Activated CD8-positive, alpha-beta memory T cell treated with anti-CD3 and anti-CD28 coated beads for 24 hours (primary cell): ENCODE measurements around the gene ANKZF1.

ENCODE experiments used
- DNase-seq: peaks from one replicate; pipeline ENCODE4 v3.0.0-alpha.2; 2020

ANKZF1 gene

GRCh38 chr2:219285373-219285735, 55.7 kb downstream of the ANKZF1 start:
- no peak for DNase-seq

- no peak for DNase-seq
These were observed 56.4 kb downstream of the ANKZF1 start for GRCh38 chr2:219285894-219286425.
